Keratinocyte (primary cell): ENCODE measurements around the gene SPOCK3. TPM values are rescaled to one million over a fixed set of nuclear protein-coding genes. Genes with fewer than 3 reads are reported as not detected.

ENCODE experiments used
- DNase-seq: peaks from one replicate; pipeline ENCODE4 v3.0.0-alpha.2; 2011; ENCODE audit warnings: low read depth, missing footprints, low spot score
- FAIRE-seq: peaks from 2 replicates; lab custom pipeline; 2011; peaks lifted over from hg19 to GRCh38; lab: Jason Lieb, UNC
- H2AFZ ChIP-seq: 2 replicates; pipeline ENCODE4 v1.6.0; 2012; ENCODE audit warnings: low read length, control low read depth, inconsistent platforms; ENCODE audit not compliant: control insufficient read depth
- H3K27ac ChIP-seq: 2 replicates; pipeline ENCODE4 v1.5.1; 2011; ENCODE audit warnings: low read length; ENCODE audit not compliant: control insufficient read depth, insufficient read depth
- H3K27me3 ChIP-seq: 3 replicates; pipeline ENCODE4 v1.6.0; 2011; ENCODE audit warnings: low read length; ENCODE audit not compliant: control insufficient read depth, insufficient read depth; ENCODE audit errors: extremely low read depth
- H3K36me3 ChIP-seq, 2 experiments: 2 replicates in 1 of 2; 3 replicates in 1 of 2; pipeline ENCODE4 v1.5.1; 2011; ENCODE audit warnings: low read length in 2 of 2, mild to moderate bottlenecking in 1 of 2; ENCODE audit not compliant: control insufficient read depth in 2 of 2, insufficient read depth in 2 of 2; ENCODE audit errors: extremely low read depth in 1 of 2
- H3K4me1 ChIP-seq: 3 replicates; pipeline ENCODE4 v1.5.1; 2011; ENCODE audit warnings: low read length; ENCODE audit not compliant: control insufficient read depth, insufficient read depth; ENCODE audit errors: extremely low read depth
- H3K4me2 ChIP-seq: 3 replicates; pipeline ENCODE4 v1.6.0; 2011; ENCODE audit warnings: low read depth, low read length; ENCODE audit not compliant: control insufficient read depth, insufficient read depth; ENCODE audit errors: extremely low read depth
- H3K4me3 ChIP-seq, 3 experiments: fragments of 200-600 bp in 1 of 3; sonication (generic) in 1 of 3; 2 replicates in 2 of 3; 3 replicates in 1 of 3; pipeline ENCODE4 v1.5.1; 2011 to 2016; ENCODE audit warnings: low read length in 3 of 3, mild to moderate bottlenecking in 3 of 3, control low read depth in 2 of 3, inconsistent platforms in 1 of 3, low read depth in 1 of 3, mixed read lengths in 1 of 3, mixed run types in 1 of 3, moderate library complexity in 1 of 3; ENCODE audit not compliant: control insufficient read depth in 2 of 3, insufficient read depth in 2 of 3; ENCODE audit errors: extremely low read depth in 1 of 3
- H3K79me2 ChIP-seq: 2 replicates; pipeline ENCODE4 v1.6.0; 2012; ENCODE audit warnings: low read length; ENCODE audit not compliant: control insufficient read depth, insufficient read depth
- H3K9ac ChIP-seq: 3 replicates; pipeline ENCODE4 v1.6.0; 2011; ENCODE audit warnings: low read length; ENCODE audit not compliant: control insufficient read depth, insufficient read depth; ENCODE audit errors: extremely low read depth
- H3K9me1 ChIP-seq: 3 replicates; pipeline ENCODE4 v1.6.0; 2011; ENCODE audit warnings: low read length; ENCODE audit not compliant: control insufficient read depth, insufficient read depth; ENCODE audit errors: extremely low read depth
- H3K9me3 ChIP-seq: 2 replicates; pipeline ENCODE4 v1.5.1; 2012; ENCODE audit warnings: low read depth, low read length; ENCODE audit not compliant: control insufficient read depth
- H4K20me1 ChIP-seq: 3 replicates; pipeline ENCODE4 v1.6.0; 2011; ENCODE audit warnings: low read length; ENCODE audit not compliant: control insufficient read depth, insufficient read depth; ENCODE audit errors: extremely low read depth
- EZH2 ChIP-seq: IDR thresholded peaks from one replicate; pipeline ENCODE4 v1.6.1; 2012; ENCODE audit warnings: inconsistent platforms, mild to moderate bottlenecking, low read length, moderate library complexity
- dilution Hi-C: fragments of 300-500 bp; cut with MboI; formaldehyde crosslinking; loops from one replicate; pipeline ENCODE4 v1.7.0; 2020; ENCODE audit warnings: low sequenced_read_pairs; ENCODE audit not compliant: extremely low pct_ligation_motif_present
- polyA plus RNA-seq, 5 experiments: library from polyadenylated mRNA; depleted of rRNA in 3 of 5; stranded (reverse) in 3 of 5; stranded (forward) in 1 of 5; unstranded in 1 of 5; fragments of >200 nt; gene quantifications; 1 replicate in 1 of 5; 2 replicates in 3 of 5; 3 replicates in 1 of 5; pipeline versions ENCODE4 v1.2.1 to v1.2.3, GENCODE V29; 2011 to 2012; ENCODE audit warnings: missing spikeins in 2 of 5, low read depth in 1 of 5, low replicate concordance in 1 of 5
- TF ChIP-seq, protein P1 (sequence below), 3 experiments: IDR thresholded peaks in 1 of 3; conservative IDR thresholded peaks in 1 of 3; optimal IDR thresholded peaks in 1 of 3; 2 replicates in 2 of 3; 3 replicates in 1 of 3; pipeline versions ENCODE3 to v1.5.1; 2011; ENCODE audit warnings: low read length in 3 of 3, mild to moderate bottlenecking in 3 of 3, moderate library complexity in 2 of 3, control low read depth in 1 of 3, inconsistent platforms in 1 of 3; ENCODE audit not compliant: insufficient read depth in 2 of 3; ENCODE audit errors: extremely low read depth in 1 of 3

The SPOCK3 gene
- polyA plus RNA-seq, 1 donor (not counting 4 experiments of a cell fraction or from before 2014, with no cell fraction given) = not detected

DNA sequence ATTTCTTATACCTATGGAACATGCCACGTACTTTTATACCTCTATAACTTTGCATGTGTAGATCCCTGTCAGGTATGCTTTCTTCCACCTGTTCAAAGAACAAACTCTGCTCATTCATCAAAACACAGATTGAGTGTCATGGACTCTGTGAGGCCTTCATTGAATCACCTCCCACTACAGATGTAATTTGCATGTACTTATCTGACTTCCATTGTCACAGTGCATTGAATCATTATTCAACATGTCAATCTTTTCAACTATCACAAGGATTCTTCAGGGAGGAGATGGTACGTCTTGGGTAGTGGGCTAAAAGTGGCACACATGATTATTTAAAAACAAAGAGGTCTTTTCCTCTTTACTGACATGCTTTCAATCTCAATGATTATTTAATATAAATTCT is 24.1 kb downstream of the SPOCK3 start:
- Histone ChIP-seq H3K27ac (no peak overlapping the region), H3K9me3 (no peaks in the 10 kb centered on the region), H3K4me2 (no peak overlapping the region), H3K79me2 (no peaks in the 10 kb centered on the region), H3K4me1 (no peaks in the 10 kb centered on the region), H3K9ac (no peak overlapping the region), H3K4me3 (no peak overlapping the region), H3K36me3 (no peaks in the 10 kb centered on the region), H3K27me3 (no peaks in the 10 kb centered on the region), H4K20me1 (no peaks in the 10 kb centered on the region), H2AFZ (no peak overlapping the region), H3K9me1 (no peaks in the 10 kb centered on the region)
- dilution Hi-C loops = no loop called here
- no peak for DNase-seq
- no peak for FAIRE-seq
- no peak for TF ChIP-seq EZH2
- TF ChIP-seq, protein P1, sequence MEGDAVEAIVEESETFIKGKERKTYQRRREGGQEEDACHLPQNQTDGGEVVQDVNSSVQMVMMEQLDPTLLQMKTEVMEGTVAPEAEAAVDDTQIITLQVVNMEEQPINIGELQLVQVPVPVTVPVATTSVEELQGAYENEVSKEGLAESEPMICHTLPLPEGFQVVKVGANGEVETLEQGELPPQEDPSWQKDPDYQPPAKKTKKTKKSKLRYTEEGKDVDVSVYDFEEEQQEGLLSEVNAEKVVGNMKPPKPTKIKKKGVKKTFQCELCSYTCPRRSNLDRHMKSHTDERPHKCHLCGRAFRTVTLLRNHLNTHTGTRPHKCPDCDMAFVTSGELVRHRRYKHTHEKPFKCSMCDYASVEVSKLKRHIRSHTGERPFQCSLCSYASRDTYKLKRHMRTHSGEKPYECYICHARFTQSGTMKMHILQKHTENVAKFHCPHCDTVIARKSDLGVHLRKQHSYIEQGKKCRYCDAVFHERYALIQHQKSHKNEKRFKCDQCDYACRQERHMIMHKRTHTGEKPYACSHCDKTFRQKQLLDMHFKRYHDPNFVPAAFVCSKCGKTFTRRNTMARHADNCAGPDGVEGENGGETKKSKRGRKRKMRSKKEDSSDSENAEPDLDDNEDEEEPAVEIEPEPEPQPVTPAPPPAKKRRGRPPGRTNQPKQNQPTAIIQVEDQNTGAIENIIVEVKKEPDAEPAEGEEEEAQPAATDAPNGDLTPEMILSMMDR (optimal IDR thresholded peaks at IDR 0.05 in 1 of 3, IDR thresholded peaks at IDR 0.05 in 1 of 3, conservative IDR thresholded peaks at IDR 0.05 in 1 of 3; ENCODE audit: extremely low read depth in 1 of 3, insufficient read depth in 2 of 3, low read length in 3 of 3) = no peak

DNA sequence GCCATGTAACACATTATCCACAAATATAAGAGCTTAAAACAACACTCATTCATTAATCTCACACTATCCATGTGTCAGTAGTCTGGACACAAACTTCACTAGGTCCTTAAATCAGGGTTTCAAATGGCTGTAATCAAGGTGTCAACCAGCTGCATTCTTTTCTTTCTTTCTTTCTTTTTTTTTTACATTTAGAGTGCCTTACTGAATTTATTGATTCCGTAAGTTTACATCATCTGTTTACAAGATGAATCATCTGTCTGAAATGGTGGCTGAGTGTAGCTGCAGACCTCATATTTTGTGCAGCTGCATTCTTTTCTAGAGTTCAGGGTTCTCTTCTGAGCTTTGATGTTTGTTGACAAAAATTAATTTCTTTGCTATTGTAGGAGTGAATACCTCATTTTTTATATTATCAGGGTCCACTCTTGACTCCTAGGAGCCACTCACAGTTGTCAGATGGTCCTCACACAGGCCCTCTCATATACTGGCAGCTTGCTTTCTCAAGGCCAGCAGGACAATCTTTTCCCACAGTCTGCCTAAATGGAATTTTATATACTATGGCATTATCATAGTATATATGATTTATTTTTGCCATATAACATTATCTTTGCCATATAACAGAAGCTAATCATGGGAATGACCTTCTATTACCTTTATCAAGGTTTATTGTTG is 37.8 kb downstream of the SPOCK3 start:
- H3K9me3 ChIP-seq = no peaks in the 10 kb centered on the region
- no peaks in the 10 kb centered on the region for H3K4me1 ChIP-seq
- H3K36me3 ChIP-seq = no peaks in the 10 kb centered on the region
- no peak for DNase-seq
- no peaks in the 10 kb centered on the region for H3K9me1 ChIP-seq
- dilution Hi-C loops = no loop called here
- no peak overlapping the region for H3K4me3 ChIP-seq
- no peaks in the 10 kb centered on the region for H4K20me1 ChIP-seq
- H3K9ac ChIP-seq = no peak overlapping the region
- H3K79me2 ChIP-seq = no peaks in the 10 kb centered on the region
- FAIRE-seq = no peak
- no peaks in the 10 kb centered on the region for H3K27me3 ChIP-seq
- no peak for TF ChIP-seq EZH2
- TF ChIP-seq, protein P1 (optimal IDR thresholded peaks at IDR 0.05 in 1 of 3, IDR thresholded peaks at IDR 0.05 in 1 of 3, conservative IDR thresholded peaks at IDR 0.05 in 1 of 3; ENCODE audit: extremely low read depth in 1 of 3, insufficient read depth in 2 of 3, low read length in 3 of 3) = no peak
- no peak overlapping the region for H2AFZ ChIP-seq
- no peak overlapping the region for H3K4me2 ChIP-seq
- no peak overlapping the region for H3K27ac ChIP-seq
